ENCODE data around the gene ABLIM3. TPM values are rescaled to one million over a fixed set of nuclear protein-coding genes. Genes with fewer than 3 reads are reported as not detected.

ABLIM3 gene
- total and polyA plus RNA-seq, 2 donors (not counting 3 experiments of a cell fraction or from before 2014, with no cell fraction given): 16.7 to 42.1 TPM

DNA sequence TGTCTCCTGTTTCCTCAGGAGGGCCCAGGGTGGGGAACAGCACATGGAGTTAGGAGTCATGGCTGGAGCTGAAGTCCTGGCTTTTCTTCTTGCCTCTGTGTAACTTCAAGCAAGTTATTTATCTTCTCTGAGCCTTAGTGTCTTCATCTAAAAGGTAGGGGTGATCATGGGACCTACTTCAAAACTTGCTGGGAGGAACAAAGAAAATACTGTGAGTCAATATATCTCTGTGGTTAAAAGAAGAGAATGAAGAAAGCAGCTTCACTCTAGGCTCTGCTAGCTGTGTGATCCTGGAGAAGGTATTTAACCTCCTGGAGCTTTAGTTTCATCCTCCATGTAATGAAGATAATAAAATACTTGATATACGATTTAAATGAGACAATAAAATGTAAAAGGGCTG is 156.9 kb downstream of the ABLIM3 start:
- POLR2A ChIA-PET: interaction anchor here (0.6 to 1.9 kb wide), 2 partner anchors 10 to 60 kb away, joined by 3 to 10 read pairs; partner anchors contain the start of gene PCYOX1L
- H3K9me1 ChIP-seq (replicated peaks; ENCODE audit: control insufficient read depth, extremely low read depth, insufficient read depth, low read length): no peaks in the 10 kb centered on the region
- H3K9me3 ChIP-seq (replicated peaks; ENCODE audit: control insufficient read depth, insufficient read depth, low read length): no peaks in the 10 kb centered on the region
- dilution Hi-C loops (cut with MboI; ENCODE audit: extremely low pct_ligation_motif_present, low sequenced_read_pairs): no loop called here
- H3K4me1 ChIP-seq (ENCODE audit: control insufficient read depth, extremely low read depth, insufficient read depth, low read length): peaks cover 28% of the 10 kb centered on the region
- H3K4me2 ChIP-seq (ENCODE audit: insufficient read depth, low read length): peak overlapping the region; percentile 33
- peak; percentile 63 for FAIRE-seq
- DNase-seq (ENCODE audit: low read depth, low spot score): no peak
- TF ChIP-seq MYC (IDR thresholded peaks at IDR 0.05; ENCODE audit: low read depth, low read length) (no peak), GATA2 (IDR thresholded peaks at IDR 0.05; ENCODE audit: insufficient read depth, insufficient read length, low read depth, low read length) (no peak), FOS (IDR thresholded peaks at IDR 0.05; ENCODE audit: borderline replicate concordance, insufficient read depth, low read length) (no peak), JUN (IDR thresholded peaks at IDR 0.05; ENCODE audit: borderline replicate concordance, insufficient read depth, insufficient read length, low read depth) (no peak), POLR2AphosphoS5 (IDR thresholded peaks at IDR 0.05; ENCODE audit: insufficient read depth, low read depth, low read length) (no peak), EZH2 (IDR thresholded peaks at IDR 0.05; ENCODE audit: borderline replicate concordance, low read depth, low read length, severe bottlenecking) (no peak), POLR2A (IDR thresholded peaks at IDR 0.05; ENCODE audit: low read depth, low read length) (no peak), CTCF (IDR thresholded peaks at IDR 0.05; ENCODE audit: extremely low read depth in 1 of 2, insufficient read depth in 1 of 2, low read depth in 1 of 2, low read length in 2 of 2) (no peak)
- TF ChIP-seq, protein P1, sequence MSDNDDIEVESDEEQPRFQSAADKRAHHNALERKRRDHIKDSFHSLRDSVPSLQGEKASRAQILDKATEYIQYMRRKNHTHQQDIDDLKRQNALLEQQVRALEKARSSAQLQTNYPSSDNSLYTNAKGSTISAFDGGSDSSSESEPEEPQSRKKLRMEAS (IDR thresholded peaks at IDR 0.05; ENCODE audit: insufficient read depth, insufficient read length): no peak
- H3K27ac ChIP-seq (ENCODE audit: insufficient read depth, low read depth, low read length): peak overlapping the region; percentile 72
- no peak overlapping the region for H3K9ac ChIP-seq (replicated peaks; ENCODE audit: extremely low read depth, insufficient read depth, low read length)
- no peaks in the 10 kb centered on the region for H3K27me3 ChIP-seq (ENCODE audit: control insufficient read depth in 2 of 2, insufficient read depth in 2 of 2, low read length in 2 of 2)
- H4K20me1 ChIP-seq (replicated peaks; ENCODE audit: control insufficient read depth, extremely low read depth, insufficient read depth, low read length): no peaks in the 10 kb centered on the region
- no peak overlapping the region for H3K4me3 ChIP-seq (replicated peaks in 1 of 3; ENCODE audit: insufficient read depth in 1 of 3, low read depth in 1 of 3, low read length in 3 of 3)
- intact Hi-C loops (cut with micrococcal nuclease): loop anchor here (1.0 to 2.0 kb wide), 2 partner anchors 9 to 47 kb away; partner anchors contain the start of gene GRPEL2
- H3K79me2 ChIP-seq (ENCODE audit: control insufficient read depth, insufficient read depth, low read length): no peaks in the 10 kb centered on the region
- no TSS peak for BruUV-seq (replicated peaks)
- CTCF ChIA-PET: interaction anchor here (0.9 to 4.6 kb wide), 9 partner anchors 12 to 267 kb away, joined by 3 to 26 read pairs (median 6); no protein-coding TSS in a partner anchor
- H2AFZ ChIP-seq (ENCODE audit: low read depth, low read length): no peak overlapping the region
- H3K36me3 ChIP-seq (ENCODE audit: control insufficient read depth in 2 of 2, extremely low read depth in 1 of 2, insufficient read depth in 2 of 2, low read length in 2 of 2): no peaks in the 10 kb centered on the region
